ENCODE data around the gene CYP4B1. TPM values are rescaled to one million over a fixed set of nuclear protein-coding genes. Genes with fewer than 3 reads are reported as not detected.

Gene CYP4B1
- total RNA-seq, 4 donors from 2014 or later, result 29.4 to 72.4 (median 62.5) TPM

- peaks cover 0 to 6% of the 10 kb centered on the region in 2 donors for H3K36me3 ChIP-seq
- 95 to 98% methylated on average over 8 to 9 of the region's 9 CpGs for WGBS, 2 donors
- no peak for TF ChIP-seq POLR2A (IDR thresholded peaks at IDR 0.05)
- no peak for TF ChIP-seq CTCF (IDR thresholded peaks at IDR 0.05)
- H3K27me3 ChIP-seq, result no peaks in the 10 kb centered on the region
- DNase-seq, result no peak
- intact Hi-C loops (cut with DNase I), result no loop called here
- H3K27ac ChIP-seq, result no peak overlapping the region
- H3K4me3 ChIP-seq (replicated peaks in 1 of 3), result no peak overlapping the region
- H3K4me1 ChIP-seq, result no peaks in the 10 kb centered on the region
- H3K9me3 ChIP-seq, result no peaks in the 10 kb centered on the region
Observed at GRCh38 chr1:46813858-46814396, 15.1 kb downstream of the CYP4B1 start.

- H3K4me1 ChIP-seq, result peaks cover 2 to 5% of the 10 kb centered on the region in 2 donors
- no peak for DNase-seq
- H3K9me3 ChIP-seq, result no peaks in the 10 kb centered on the region
- WGBS, 2 donors, result 81 to 100% methylated on average over 6 of the region's 6 CpGs
- no peaks in the 10 kb centered on the region for H3K27me3 ChIP-seq
- no peak overlapping the region for H3K27ac ChIP-seq
- intact Hi-C loops (cut with DNase I), result no loop called here
- H3K4me3 ChIP-seq (replicated peaks in 1 of 3), result no peak overlapping the region
- TF ChIP-seq CTCF (IDR thresholded peaks at IDR 0.05) (no peak), POLR2A (IDR thresholded peaks at IDR 0.05) (no peak)
- peaks cover 0 to 6% of the 10 kb centered on the region in 2 donors for H3K36me3 ChIP-seq
Observed at GRCh38 chr1:46815133-46815532, 16.3 kb downstream of the CYP4B1 start.

- DNase-seq, result no peak
- Histone ChIP-seq H3K27me3 (no peaks in the 10 kb centered on the region), H3K36me3 (peaks cover 0 to 6% of the 10 kb centered on the region in 2 donors), H3K4me1 (peaks cover 6 to 13% of the 10 kb centered on the region in 2 donors), H3K9me3 (no peaks in the 10 kb centered on the region), H3K27ac (no peak overlapping the region), H3K4me3 (replicated peaks in 1 of 3) (no peak overlapping the region)
- 90 to 94% methylated on average over 5 of the region's 5 CpGs for WGBS, 2 donors
- TF ChIP-seq POLR2A (IDR thresholded peaks at IDR 0.05) (no peak), CTCF (IDR thresholded peaks at IDR 0.05) (no peak)
- intact Hi-C loops (cut with DNase I), result no loop called here
Observed at GRCh38 chr1:46816930-46817329, 18.1 kb downstream of the CYP4B1 start.

- H3K9me3 ChIP-seq, result no peaks in the 10 kb centered on the region
- intact Hi-C loops (cut with DNase I), result no loop called here
- no peak for DNase-seq
- H3K27ac ChIP-seq, result no peak overlapping the region
- peaks cover 6 to 13% of the 10 kb centered on the region in 2 donors for H3K4me1 ChIP-seq
- H3K36me3 ChIP-seq, result peaks cover 0 to 6% of the 10 kb centered on the region in 2 donors
- 91 to 94% methylated on average over 5 to 6 of the region's 6 CpGs for WGBS, 2 donors
- TF ChIP-seq POLR2A (IDR thresholded peaks at IDR 0.05) (no peak), CTCF (IDR thresholded peaks at IDR 0.05) (no peak)
- no peak overlapping the region for H3K4me3 ChIP-seq (replicated peaks in 1 of 3)
- H3K27me3 ChIP-seq, result no peaks in the 10 kb centered on the region
Observed at GRCh38 chr1:46817814-46818213, 19.0 kb downstream of the CYP4B1 start.

- 96 to 100% methylated on average over 2 to 4 of the region's 5 CpGs for WGBS, 2 donors
Observed at GRCh38 chr1:46818591-46818990, 19.7 kb downstream of the CYP4B1 start.

More at GRCh38 chr1:46818591-46818990, 19.7 kb downstream of the CYP4B1 start:
- intact Hi-C loops (cut with DNase I), result no loop called here
- Histone ChIP-seq H3K4me1 (peaks cover 6 to 13% of the 10 kb centered on the region in 2 donors), H3K9me3 (no peaks in the 10 kb centered on the region), H3K27me3 (no peaks in the 10 kb centered on the region), H3K36me3 (peaks cover 0 to 6% of the 10 kb centered on the region in 2 donors), H3K27ac (no peak overlapping the region), H3K4me3 (replicated peaks in 1 of 3) (no peak overlapping the region)
- TF ChIP-seq CTCF (IDR thresholded peaks at IDR 0.05) (no peak), POLR2A (IDR thresholded peaks at IDR 0.05) (no peak)
- no peak for DNase-seq
